GM19372 (cell line): ENCODE data around the gene RORB.

Experiments used
- ATAC-seq: cut with Tn5 transposase; IDR thresholded peaks from one replicate; pipeline ENCODE4 v1.9.1; 2021; ENCODE audit warnings: mild to moderate bottlenecking, low read depth, moderate library complexity; ENCODE audit not compliant: unreplicated experiment

Gene RORB

DNA sequence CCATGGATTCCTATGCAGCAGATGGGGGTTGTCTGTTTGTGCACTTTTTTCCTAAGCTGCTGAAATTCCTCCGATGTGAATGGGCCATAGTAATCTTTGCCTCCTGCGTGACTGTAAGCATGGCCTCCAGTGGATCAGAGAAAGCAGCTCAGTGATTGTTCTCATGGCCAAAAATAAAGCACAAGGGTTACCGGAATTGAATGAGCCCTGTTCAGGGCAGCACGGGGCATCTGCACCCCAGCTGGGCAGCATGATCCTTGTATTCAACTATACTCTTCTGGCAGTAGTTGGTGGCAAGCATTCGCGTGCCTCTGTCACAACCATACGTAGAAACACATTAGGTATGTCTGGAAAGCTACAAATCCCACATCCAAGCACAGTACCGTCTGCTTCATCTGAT is 193.9 kb downstream of the RORB start:
- ATAC-seq, result no peak

DNA sequence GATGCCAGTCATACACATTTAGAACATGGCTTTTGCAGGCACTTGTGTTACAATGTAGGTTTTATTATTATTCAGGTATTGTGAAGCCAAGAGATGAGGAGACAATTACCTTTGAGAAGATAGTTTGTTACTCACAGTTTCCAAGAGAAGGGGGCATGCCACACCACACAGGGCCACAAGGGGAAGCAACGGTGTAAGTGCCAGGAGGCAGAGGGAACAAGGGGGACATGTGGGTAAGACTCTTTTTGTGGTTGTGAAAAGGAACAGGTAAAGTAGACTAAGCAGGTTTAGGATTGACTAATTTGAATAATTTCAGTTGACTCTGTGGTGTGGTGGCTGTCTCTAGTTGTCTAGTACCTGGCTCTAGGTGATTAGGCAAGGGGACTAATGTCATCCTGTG is 199.4 kb downstream of the RORB start:
- ATAC-seq, result no peak

DNA sequence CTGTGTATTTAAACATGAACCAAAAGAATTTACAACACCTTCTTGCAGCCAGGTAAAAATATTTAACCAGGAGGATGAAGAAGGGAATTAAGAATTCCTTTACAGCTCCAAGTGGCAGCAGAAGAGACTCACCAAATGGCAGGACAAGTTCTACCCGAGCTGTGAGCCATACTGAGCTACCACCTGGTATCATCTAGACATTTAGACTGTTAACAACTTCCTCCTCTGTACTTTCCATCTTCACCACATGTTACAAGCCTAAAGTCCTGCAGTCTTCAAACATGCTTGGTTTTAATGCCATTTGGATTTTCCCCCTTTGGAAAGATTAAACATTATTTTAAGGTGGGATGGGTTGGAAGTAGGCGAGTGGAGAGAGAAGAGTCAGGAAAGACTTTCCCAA is 200.4 kb downstream of the RORB start:
- ATAC-seq, result no peak

DNA sequence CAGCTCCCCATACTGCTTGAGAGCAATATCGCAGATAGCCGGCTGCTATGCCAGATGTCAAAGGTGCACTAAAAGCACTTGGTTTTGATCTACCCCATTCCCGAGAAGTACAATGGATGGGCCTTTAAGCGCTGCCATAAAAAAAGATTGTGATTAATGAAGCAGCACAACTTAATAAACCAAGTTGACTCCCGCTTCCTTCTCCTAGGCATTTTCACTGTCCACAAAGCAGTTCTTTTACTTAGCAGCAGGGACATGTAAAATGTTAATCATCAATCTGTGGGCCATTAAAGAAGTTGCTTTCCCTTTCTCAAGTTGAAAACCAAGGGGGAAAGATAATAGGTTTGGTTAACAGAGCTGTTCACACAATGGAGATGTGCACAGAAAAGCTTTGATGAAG is 214.2 kb downstream of the RORB start:
- ATAC-seq, result no peak

DNA sequence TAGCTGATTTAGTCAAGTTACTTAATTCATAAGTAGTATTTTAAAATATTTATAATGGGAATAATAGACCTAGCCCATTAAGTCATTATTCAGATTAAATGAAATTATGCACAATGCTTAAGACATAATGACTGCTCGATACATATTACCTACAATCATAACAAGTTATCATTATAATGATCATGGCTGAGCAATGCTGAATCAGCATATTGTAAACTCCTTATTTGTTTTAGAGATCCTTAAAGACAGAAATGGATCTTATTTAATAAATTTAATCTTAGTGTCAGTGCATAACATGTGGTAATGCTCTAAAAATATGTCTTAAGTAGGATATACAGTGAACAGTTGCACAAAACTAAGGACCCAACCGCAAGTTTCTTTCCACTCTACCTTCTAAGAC is 221.6 kb downstream of the RORB start:
- no peak for ATAC-seq

DNA sequence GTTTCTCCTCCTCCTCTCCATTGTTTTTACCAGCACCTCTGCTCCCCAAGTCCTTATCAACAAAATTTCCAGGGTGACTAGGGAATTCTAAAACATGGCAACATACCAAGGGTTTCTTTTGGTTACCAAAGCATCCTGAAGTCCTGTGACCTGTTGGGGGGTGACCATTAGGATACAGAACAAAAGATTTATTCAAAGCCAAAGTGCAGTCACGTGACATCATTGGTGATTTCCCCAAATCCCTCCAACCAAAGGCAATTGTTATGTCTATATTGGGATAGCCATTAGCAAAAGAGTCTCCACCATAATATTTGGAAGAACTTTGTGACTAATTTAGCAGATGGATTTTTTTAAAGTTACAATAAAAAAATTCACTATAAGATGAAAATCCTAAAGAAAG is 222.2 kb downstream of the RORB start:
- ATAC-seq, result no peak

DNA sequence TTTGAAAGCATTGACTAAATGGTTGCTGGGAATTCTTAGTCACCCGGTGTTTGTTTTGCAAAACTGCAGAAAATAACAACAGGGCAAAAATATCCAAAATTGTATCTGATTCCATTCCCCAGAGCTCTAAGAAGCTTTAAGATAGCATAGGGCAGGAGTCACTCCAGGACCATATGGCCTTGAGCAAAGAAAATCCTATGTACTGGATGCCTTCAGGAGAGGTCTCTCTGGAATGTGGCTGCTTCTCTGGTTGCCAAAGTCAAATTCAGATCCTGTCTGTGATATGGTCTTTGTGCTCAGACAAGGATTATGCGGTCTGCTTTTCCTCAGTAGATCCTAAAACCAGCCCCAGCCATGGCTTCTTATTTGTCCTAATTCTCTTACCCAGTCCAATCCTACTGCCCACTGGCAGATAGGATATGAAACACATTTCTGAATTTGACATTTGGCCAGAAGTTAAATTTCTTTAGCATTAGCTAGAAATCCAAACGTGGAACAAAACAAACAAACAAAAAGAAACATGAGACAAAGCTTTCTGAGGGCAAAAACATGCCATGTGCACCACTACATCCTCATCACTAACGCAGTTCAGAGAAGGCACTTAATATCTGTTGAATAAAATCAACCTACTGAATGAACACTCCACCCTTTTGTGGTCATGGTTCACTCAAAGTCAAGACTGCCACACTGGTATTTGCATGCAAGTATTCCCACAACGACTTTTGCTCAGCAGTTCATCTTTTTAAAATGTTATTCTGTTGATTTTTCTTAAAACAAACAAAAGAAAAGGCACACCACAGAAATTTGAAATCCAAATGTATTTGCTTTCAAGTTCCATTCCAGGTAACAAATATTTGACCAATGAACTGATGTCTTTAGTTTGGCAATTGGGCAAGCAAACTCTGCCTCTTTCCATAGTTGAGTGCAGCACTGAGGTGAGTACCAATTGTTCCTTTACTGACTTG is 224.8 kb downstream of the RORB start:
- ATAC-seq, result no peak

DNA sequence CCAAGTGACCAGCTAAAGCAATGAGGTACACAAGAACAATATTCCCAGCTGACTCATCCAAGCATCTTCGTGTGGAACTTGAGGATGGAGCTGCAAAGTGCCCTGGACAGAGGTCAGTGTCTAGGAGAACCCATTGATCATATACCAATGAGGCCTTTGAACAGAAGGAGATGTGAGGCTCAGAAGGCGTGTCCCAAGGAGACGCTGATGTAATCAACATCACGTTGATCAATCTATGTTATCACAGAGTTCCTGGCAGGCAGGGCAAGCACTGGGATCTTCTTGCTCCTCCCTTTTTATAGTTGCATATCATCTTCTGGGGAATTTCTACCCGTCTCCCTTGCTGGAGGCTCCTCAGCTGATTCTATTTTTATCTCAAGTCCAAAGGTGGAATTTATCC is 227.2 kb downstream of the RORB start:
- no peak for ATAC-seq

DNA sequence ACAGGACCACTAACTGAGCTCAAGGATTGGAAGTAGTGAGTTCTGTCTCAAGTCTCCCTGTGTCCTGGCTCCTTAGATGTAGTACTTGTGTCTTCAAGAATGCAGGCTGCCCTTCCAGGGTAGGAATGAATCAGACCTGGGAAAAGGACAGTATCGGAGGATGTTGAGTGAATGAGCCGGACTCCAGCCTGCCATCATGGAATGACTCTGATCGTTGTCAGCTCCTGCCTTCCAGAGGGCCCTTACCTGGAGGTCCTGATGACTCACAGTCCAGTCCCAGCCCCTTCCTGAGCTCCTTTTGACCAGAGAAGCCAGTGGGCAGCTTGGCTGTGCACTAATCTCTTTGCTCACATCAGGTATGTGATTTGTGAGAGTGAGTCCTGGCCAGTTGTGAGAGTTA is 229.4 kb downstream of the RORB start:
- ATAC-seq, result no peak

DNA sequence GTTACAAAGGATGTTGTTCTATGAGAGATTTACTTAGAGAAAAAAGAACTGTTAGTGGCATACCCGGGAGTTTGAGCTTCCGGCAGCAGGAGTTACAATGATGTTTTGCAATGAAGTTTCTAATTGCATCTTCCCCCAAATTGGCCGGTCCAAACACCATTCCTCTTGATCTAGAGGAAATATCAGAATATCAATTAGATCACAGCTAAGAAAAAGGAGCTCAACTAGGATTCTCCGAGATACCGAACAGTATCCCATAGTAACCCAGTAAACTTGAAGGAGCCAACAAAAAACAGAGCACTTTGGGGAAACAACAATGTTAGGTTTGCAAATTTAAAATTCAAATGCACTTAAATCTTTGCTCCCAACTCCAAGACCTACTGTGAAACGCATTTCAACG is 231.0 kb downstream of the RORB start:
- no peak for ATAC-seq

DNA sequence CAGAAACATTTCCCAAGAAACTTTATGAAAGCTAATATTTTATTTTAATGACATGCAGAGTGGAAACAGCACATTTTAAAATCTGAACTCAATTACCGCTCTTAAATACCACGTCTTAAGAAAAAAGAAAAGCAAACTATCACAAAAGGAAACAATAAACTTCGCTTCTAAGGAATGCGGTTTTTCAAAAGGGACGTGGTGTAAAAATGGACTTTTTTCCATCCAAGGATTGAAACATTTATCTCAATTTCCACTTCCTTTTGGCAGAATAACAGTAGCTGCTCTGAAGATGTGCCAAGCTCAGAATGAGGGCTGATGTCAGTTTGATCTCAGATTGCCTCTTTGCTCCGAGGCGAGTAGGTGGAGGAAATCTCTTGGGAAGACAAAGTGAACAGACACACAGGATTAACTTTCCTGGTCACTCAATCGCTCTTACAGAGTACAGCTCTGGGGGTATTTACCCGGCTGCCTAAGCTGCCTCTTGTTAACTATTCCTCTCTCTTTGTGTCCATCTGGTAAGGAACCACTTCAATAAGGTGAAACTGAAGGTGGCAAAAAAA is 232.1 kb downstream of the RORB start:
- ATAC-seq, result no peak

DNA sequence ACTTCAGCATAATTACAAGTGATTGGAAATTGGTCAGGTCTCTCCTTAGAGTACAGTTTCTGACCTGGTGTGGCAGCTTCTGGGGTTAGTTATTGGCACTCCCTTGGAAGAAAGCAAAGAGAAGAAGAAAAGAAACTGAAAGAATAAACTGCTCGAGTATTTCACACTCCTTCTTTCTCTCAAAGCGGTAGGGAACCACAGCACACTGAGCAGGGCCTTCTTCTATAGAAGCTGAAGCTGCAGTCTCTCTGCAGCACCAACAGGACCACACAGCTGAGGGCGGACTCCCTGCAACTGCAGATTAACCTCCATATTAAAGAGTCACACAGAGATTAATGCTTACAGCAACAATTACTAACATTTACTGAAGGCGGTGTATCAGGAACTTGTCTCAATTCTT is 238.6 kb downstream of the RORB start:
- no peak for ATAC-seq

DNA sequence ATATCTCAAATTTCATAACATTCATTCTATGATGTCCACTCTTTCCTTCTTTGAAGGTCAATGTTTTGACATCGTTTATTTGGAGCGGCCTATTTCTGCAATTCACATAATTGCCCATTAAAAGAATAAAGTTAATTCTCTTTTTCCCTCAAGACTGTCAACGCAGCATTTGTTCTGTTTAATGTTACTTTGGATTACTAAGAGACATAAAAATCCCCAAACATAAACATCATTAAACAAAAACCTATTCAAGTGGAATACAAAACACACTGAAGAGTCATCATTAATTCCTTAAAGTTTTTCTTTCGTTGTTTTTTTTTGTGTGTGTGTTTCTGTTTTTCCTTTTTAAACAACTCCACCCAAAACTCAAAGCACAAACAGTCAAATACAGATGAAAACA is 239.5 kb downstream of the RORB start:
- ATAC-seq, result no peak

DNA sequence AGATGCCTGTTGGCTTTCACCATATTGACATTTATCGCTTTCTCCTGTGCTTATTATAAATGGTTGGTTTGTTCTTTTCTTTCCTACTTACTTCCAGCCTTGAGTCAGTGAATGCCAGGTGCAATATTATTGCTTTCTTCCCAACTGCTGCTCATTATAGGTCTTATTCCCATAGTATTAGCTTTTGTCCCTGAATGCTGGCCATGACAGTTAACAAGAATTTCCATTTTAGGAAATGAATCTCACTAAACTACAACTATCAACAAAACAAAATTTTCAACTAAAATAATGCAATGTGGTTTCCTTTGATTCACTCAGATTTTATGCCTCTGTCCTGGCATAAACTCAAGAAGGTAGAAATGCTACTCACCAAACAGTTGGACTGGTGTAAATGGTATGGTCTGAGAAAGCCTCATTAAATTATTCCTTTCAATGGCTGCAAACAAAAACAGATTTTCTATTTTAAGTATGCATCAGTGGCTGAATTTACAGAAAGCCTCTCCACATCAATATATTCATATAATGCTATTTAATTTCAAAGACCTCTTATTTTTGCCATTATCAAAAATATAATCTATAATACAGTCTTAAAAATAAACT is 245.2 kb downstream of the RORB start:
- ATAC-seq, result no peak
